ENCODE results near the gene TOPORS. TPM values are rescaled to one million over a fixed set of nuclear protein-coding genes. Genes with fewer than 3 reads are reported as not detected.

The TOPORS gene
- total and polyA plus RNA-seq, 2 experiments from 2014 or later: 31.8 to 35.9 TPM

- H3K9me2 ChIP-seq (ENCODE audit: insufficient read depth): 0 out of 2 replicates have a peak, but pooled peaks cover 3% of the 10 kb centered on the region
- H3K36me3 ChIP-seq (ENCODE audit: insufficient read depth): no peaks in the 10 kb centered on the region
- H3K27ac ChIP-seq (ENCODE audit: low read depth): no peak overlapping the region
- no peaks in the 10 kb centered on the region for H3K4me1 ChIP-seq (ENCODE audit: insufficient read depth)
- Mint-ChIP-seq H3K4me1 (no peaks in the 10 kb centered on the region), H3K36me3 (ENCODE audit: low read depth) (no peaks in the 10 kb centered on the region), H3K4me3 (no peak overlapping the region), H3K9me3 (no peaks in the 10 kb centered on the region), H3K27ac (no peak overlapping the region), H3K27me3 (ENCODE audit: insufficient read depth, low read depth, poor library complexity) (no peaks in the 10 kb centered on the region)
- no peaks in the 10 kb centered on the region for H3K79me2 ChIP-seq (replicated peaks; ENCODE audit: insufficient read depth)
- H4K20me1 ChIP-seq (replicated peaks; ENCODE audit: insufficient read depth): no peaks in the 10 kb centered on the region
- H3K4me3 ChIP-seq: no peak overlapping the region
- DNase-seq (ENCODE audit: low spot score) (peak; percentile 57), ATAC-seq (peak; percentile 67)
- TF ChIP-seq CTCF (conservative IDR thresholded peaks at IDR 0.05; ENCODE audit: low read depth in 2 of 2) (peak; percentile 56 to 73), ZNF331 (CRISPR knock-in tag; IDR thresholded peaks at IDR 0.05; ENCODE audit: low read depth) (no peak)
- no peak overlapping the region for H3K4me2 ChIP-seq
- no peaks in the 10 kb centered on the region for H3K27me3 ChIP-seq (ENCODE audit: insufficient read depth)
- no peak overlapping the region for H2AFZ ChIP-seq
- H3F3A ChIP-seq (replicated peaks; ENCODE audit: low read depth): no peaks in the 10 kb centered on the region
These were observed 36.8 kb upstream of the TOPORS start for GRCh38 chr9:32589083-32589723.

GRCh38 chr9:32587901-32588300, 35.5 kb upstream of the TOPORS start:
- H3K4me1 Mint-ChIP-seq: no peaks in the 10 kb centered on the region
- Histone ChIP-seq H3F3A (replicated peaks; ENCODE audit: low read depth) (no peaks in the 10 kb centered on the region), H3K27me3 (ENCODE audit: insufficient read depth) (no peaks in the 10 kb centered on the region), H3K9me2 (ENCODE audit: insufficient read depth) (0 out of 2 replicates have a peak, but pooled peaks cover 3% of the 10 kb centered on the region), H3K4me3 (no peak overlapping the region), H3K4me2 (no peak overlapping the region), H3K36me3 (ENCODE audit: insufficient read depth) (no peaks in the 10 kb centered on the region), H4K20me1 (replicated peaks; ENCODE audit: insufficient read depth) (no peaks in the 10 kb centered on the region), H3K4me1 (ENCODE audit: insufficient read depth) (no peaks in the 10 kb centered on the region), H3K79me2 (replicated peaks; ENCODE audit: insufficient read depth) (no peaks in the 10 kb centered on the region), H2AFZ (no peak overlapping the region), H3K27ac (ENCODE audit: low read depth) (no peak overlapping the region)
- no peak overlapping the region for H3K27ac Mint-ChIP-seq
- no peak overlapping the region for H3K4me3 Mint-ChIP-seq
- H3K36me3 Mint-ChIP-seq (ENCODE audit: low read depth): no peaks in the 10 kb centered on the region
- DNase-seq (ENCODE audit: low spot score) (peak; percentile 18), ATAC-seq (peak; percentile 28; the same call in 1 of the 3 replicates)
- no peaks in the 10 kb centered on the region for H3K27me3 Mint-ChIP-seq (ENCODE audit: insufficient read depth, low read depth, poor library complexity)
- H3K9me3 Mint-ChIP-seq: no peaks in the 10 kb centered on the region
- TF ChIP-seq REST (IDR thresholded peaks at IDR 0.05; ENCODE audit: unreplicated experiment): no peak
- TF ChIP-seq ZNF462 (CRISPR knock-in tag; IDR thresholded peaks at IDR 0.05): no peak
- TF ChIP-seq EZH2phosphoT487 (IDR thresholded peaks at IDR 0.05; ENCODE audit: unreplicated experiment): no peak
- no peak for TF ChIP-seq JUNB (IDR thresholded peaks at IDR 0.05; ENCODE audit: unreplicated experiment)
- TF ChIP-seq EZH2 (IDR thresholded peaks at IDR 0.05; ENCODE audit: low read depth, unreplicated experiment): no peak
- TF ChIP-seq STAT1 (IDR thresholded peaks at IDR 0.05; ENCODE audit: unreplicated experiment): no peak
- no peak for TF ChIP-seq ZNF331 (CRISPR knock-in tag; IDR thresholded peaks at IDR 0.05; ENCODE audit: low read depth)
- TF ChIP-seq ZNF114 (CRISPR knock-in tag; IDR thresholded peaks at IDR 0.05): no peak
- no peak for TF ChIP-seq POLR2AphosphoS5 (IDR thresholded peaks at IDR 0.05; ENCODE audit: low read depth)

Data from GM23338 (cell line).